Karpas-422 (cell line): ENCODE measurements around the gene EML6. TPM values are rescaled to one million over a fixed set of nuclear protein-coding genes. Genes with fewer than 3 reads are reported as not detected.
A peak's percentile ranks its signal among the peaks of the same experiment; 100 is the strongest.

Experiments used
- DNase-seq: peaks from one replicate; pipeline ENCODE4 v3.0.0-alpha.2; 2015
- H2AFZ ChIP-seq: fragments of 200-600 bp; sonication (generic); 2 replicates; pipeline ENCODE4 v1.6.1; 2014; ENCODE audit warnings: antibody characterized with exemption, low read length, mixed read lengths
- H3K27ac ChIP-seq: fragments of 200-600 bp; sonication (generic); 2 replicates; pipeline ENCODE4 v1.5.1; 2014; ENCODE audit warnings: mild to moderate bottlenecking, low read length, moderate library complexity
- H3K27me3 ChIP-seq: fragments of 200-600 bp; sonication (generic); 2 replicates; pipeline ENCODE4 v1.6.1; 2014; ENCODE audit warnings: low read length, mixed read lengths
- H3K36me3 ChIP-seq: fragments of 200-600 bp; sonication (generic); 2 replicates; pipeline ENCODE4 v1.6.1; 2014; ENCODE audit warnings: low read length, mixed read lengths; ENCODE audit not compliant: insufficient read depth
- H3K4me1 ChIP-seq: fragments of 200-600 bp; sonication (generic); 2 replicates; pipeline ENCODE4 v1.6.1; 2014; ENCODE audit warnings: mild to moderate bottlenecking, low read length, mixed read lengths
- H3K4me2 ChIP-seq: fragments of 200-600 bp; sonication (generic); 2 replicates; pipeline ENCODE4 v1.6.1; 2014; ENCODE audit warnings: low read length, low read depth, mild to moderate bottlenecking; ENCODE audit not compliant: poor library complexity, severe bottlenecking
- H3K4me3 ChIP-seq: fragments of 200-600 bp; sonication (generic); 2 replicates; pipeline ENCODE4 v1.5.1; 2014; ENCODE audit warnings: mild to moderate bottlenecking, antibody characterized with exemption, low read length, mixed read lengths
- H3K79me2 ChIP-seq: fragments of 200-600 bp; sonication (generic); 2 replicates; pipeline ENCODE4 v1.6.1; 2014; ENCODE audit warnings: mild to moderate bottlenecking, low read length, mixed read lengths
- H3K9ac ChIP-seq: fragments of 200-600 bp; sonication (generic); 2 replicates; pipeline ENCODE4 v1.6.0; 2014; ENCODE audit warnings: low read length
- H3K9me2 ChIP-seq: fragments of 200-600 bp; sonication (generic), shearing (Covaris generic); replicated peaks from 2 replicates; pipeline ENCODE4 v1.6.0; 2014; ENCODE audit warnings: mild to moderate bottlenecking, low read length, moderate library complexity; ENCODE audit not compliant: insufficient read depth
- H3K9me3 ChIP-seq: fragments of 300-700, 200-600 bp; sonication (generic); 2 replicates; pipeline ENCODE4 v1.6.1; 2014; ENCODE audit warnings: low read length, mixed read lengths
- H4K20me1 ChIP-seq: fragments of 200-600 bp; sonication (generic); 2 replicates; pipeline ENCODE4 v1.6.1; 2014; ENCODE audit warnings: mild to moderate bottlenecking, antibody characterized with exemption, low read length, low read depth; ENCODE audit not compliant: insufficient read depth
- total RNA-seq: library from RNA; depleted of rRNA; stranded (reverse); fragments of >200 nt; shearing (Covaris generic); gene quantifications from 2 replicates; pipeline ENCODE4 v1.2.3, GENCODE V29; 2014; ENCODE audit warnings: low replicate concordance

EML6 gene
- total RNA-seq, 1 experiment from 2014 or later: 187 TPM

DNA sequence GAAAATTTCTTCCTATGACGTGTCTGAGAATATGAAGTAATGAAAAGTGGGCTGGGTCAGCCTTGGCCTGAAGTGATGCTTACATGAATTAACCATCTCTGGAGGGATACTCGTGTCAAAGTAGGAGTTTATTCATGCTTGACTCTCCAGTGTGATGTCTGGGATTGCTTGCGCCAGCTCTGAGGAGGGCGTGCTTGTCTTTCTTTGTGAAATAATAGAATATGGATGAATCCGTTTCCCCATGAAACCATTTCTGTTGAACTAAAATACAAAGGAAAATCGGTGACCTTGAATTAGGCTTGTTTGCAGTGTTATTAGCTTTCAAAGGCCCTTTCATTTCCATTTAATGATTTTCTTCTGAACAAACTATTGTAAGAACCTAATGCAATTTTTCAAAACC lies 77.9 kb downstream of the EML6 start:
- Histone ChIP-seq H4K20me1 (no peaks in the 10 kb centered on the region), H3K4me2 (no peak overlapping the region), H3K9me2 (no peaks in the 10 kb centered on the region), H3K9ac (no peak overlapping the region), H3K27ac (no peak overlapping the region), H3K79me2 (peaks cover 96% of the 10 kb centered on the region), H3K9me3 (no peaks in the 10 kb centered on the region), H2AFZ (no peak overlapping the region), H3K4me3 (no peak overlapping the region), H3K27me3 (no peaks in the 10 kb centered on the region), H3K36me3 (peaks cover 42% of the 10 kb centered on the region), H3K4me1 (no peaks in the 10 kb centered on the region)
- DNase-seq: no peak

GRCh38 chr2:54803783-54804751 lies 80.6 kb downstream of the EML6 start:
- no peaks in the 10 kb centered on the region for H4K20me1 ChIP-seq
- H3K79me2 ChIP-seq: peaks cover 99% of the 10 kb centered on the region
- H2AFZ ChIP-seq: no peak overlapping the region
- H3K27me3 ChIP-seq: no peaks in the 10 kb centered on the region
- peaks cover 34% of the 10 kb centered on the region for H3K36me3 ChIP-seq
- H3K4me2 ChIP-seq: no peak overlapping the region
- no peaks in the 10 kb centered on the region for H3K9me3 ChIP-seq
- H3K4me3 ChIP-seq: no peak overlapping the region
- H3K9me2 ChIP-seq: no peaks in the 10 kb centered on the region
- peak overlapping the region; percentile 20; the same call in 1 of the 2 replicates for H3K27ac ChIP-seq
- no peak overlapping the region for H3K9ac ChIP-seq
- peaks cover 17% of the 10 kb centered on the region; the same call in 1 of the 2 replicates for H3K4me1 ChIP-seq
- no peak for DNase-seq

- no peak overlapping the region for H2AFZ ChIP-seq
- H3K4me2 ChIP-seq: no peak overlapping the region
- no peak for DNase-seq
- H3K9me2 ChIP-seq: no peaks in the 10 kb centered on the region
- no peak overlapping the region for H3K4me3 ChIP-seq
- H3K27ac ChIP-seq: no peak overlapping the region
- peaks cover 100% of the 10 kb centered on the region for H3K79me2 ChIP-seq
- H3K27me3 ChIP-seq: no peaks in the 10 kb centered on the region
- peaks cover 22% of the 10 kb centered on the region; the same call in 1 of the 2 replicates for H3K4me1 ChIP-seq
- no peaks in the 10 kb centered on the region for H4K20me1 ChIP-seq
- H3K9ac ChIP-seq: no peak overlapping the region
- peaks cover 32% of the 10 kb centered on the region for H3K36me3 ChIP-seq
- H3K9me3 ChIP-seq: no peaks in the 10 kb centered on the region
Measured at GRCh38 chr2:54805255-54805654, 81.8 kb downstream of the EML6 start.

DNA sequence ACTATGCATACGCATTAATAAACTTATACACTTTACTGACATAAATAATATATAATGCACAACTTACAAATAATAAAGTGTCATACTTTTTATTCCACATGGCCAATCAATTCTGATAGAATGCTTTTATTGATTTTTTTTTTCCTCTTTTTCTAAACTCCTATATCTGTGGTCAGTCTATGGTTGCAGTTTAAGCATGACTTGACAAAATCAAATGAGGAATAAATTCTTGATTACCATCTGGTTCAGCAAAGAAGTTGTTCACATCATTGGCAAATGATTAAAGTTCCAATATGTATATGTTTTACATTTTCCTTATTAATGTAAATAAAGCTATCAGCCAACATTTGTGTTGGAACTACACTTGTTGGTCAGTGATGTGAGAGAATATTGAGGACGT lies 83.5 kb downstream of the EML6 start:
- no peaks in the 10 kb centered on the region for H3K27me3 ChIP-seq
- no peaks in the 10 kb centered on the region for H3K9me2 ChIP-seq
- DNase-seq: no peak
- no peak overlapping the region for H3K9ac ChIP-seq
- no peaks in the 10 kb centered on the region for H3K9me3 ChIP-seq
- H3K4me2 ChIP-seq: no peak overlapping the region
- no peak overlapping the region for H3K27ac ChIP-seq
- no peak overlapping the region for H3K4me3 ChIP-seq
- H2AFZ ChIP-seq: no peak overlapping the region
- H4K20me1 ChIP-seq: no peaks in the 10 kb centered on the region
- peaks cover 39% of the 10 kb centered on the region for H3K4me1 ChIP-seq
- H3K36me3 ChIP-seq: peaks cover 36% of the 10 kb centered on the region
- peaks cover 100% of the 10 kb centered on the region for H3K79me2 ChIP-seq

DNA sequence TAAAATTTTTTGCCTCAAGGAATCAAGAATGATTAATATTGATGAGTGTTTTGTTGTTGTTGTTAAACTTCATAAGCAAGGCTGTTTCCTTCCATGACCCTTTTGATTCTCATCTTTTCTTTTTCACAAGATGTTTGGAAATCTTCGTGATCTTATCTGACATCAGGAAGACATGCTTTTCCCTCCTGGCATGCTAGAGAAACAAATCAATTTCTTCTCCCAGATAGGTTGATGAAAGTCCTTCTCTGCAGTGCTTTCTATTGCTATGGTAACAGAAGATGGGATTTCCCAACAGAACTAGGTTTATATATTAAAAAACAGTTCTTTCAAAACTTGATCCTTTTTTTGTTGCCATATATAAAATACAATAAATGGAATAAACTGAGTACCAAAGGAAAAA lies 85.2 kb downstream of the EML6 start:
- H4K20me1 ChIP-seq: no peaks in the 10 kb centered on the region
- H3K9me3 ChIP-seq: no peaks in the 10 kb centered on the region
- peaks cover 56% of the 10 kb centered on the region for H3K4me1 ChIP-seq
- H3K9ac ChIP-seq: no peak overlapping the region
- H3K79me2 ChIP-seq: peaks cover 100% of the 10 kb centered on the region
- no peaks in the 10 kb centered on the region for H3K27me3 ChIP-seq
- H3K4me3 ChIP-seq: no peak overlapping the region
- no peak overlapping the region for H3K27ac ChIP-seq
- H3K9me2 ChIP-seq: no peaks in the 10 kb centered on the region
- peaks cover 44% of the 10 kb centered on the region for H3K36me3 ChIP-seq
- no peak for DNase-seq
- H3K4me2 ChIP-seq: no peak overlapping the region
- no peak overlapping the region for H2AFZ ChIP-seq

DNA sequence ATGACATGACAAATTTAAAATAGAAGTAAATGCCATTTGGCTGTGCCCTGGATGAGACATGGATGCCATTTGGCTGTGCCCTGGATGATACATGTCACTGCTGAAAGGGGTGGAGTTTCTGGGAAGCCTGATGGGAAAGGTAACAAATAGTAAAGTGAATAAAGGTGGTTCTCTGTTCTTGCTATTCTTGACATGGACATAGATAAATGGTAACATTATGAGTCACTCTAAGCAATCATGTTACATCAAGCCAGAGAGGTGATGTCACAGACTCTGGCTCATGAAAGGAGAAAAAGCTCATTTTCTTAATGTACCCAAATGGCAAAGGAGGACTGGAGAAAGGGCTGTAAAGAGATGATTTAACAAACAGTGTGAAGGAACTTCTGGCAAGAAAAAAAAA lies 86.4 kb downstream of the EML6 start:
- H3K9ac ChIP-seq: no peak overlapping the region
- DNase-seq: no peak
- H3K27ac ChIP-seq: no peak overlapping the region
- no peaks in the 10 kb centered on the region for H4K20me1 ChIP-seq
- H3K79me2 ChIP-seq: peaks cover 100% of the 10 kb centered on the region
- peaks cover 43% of the 10 kb centered on the region for H3K36me3 ChIP-seq
- no peak overlapping the region for H2AFZ ChIP-seq
- no peaks in the 10 kb centered on the region for H3K9me2 ChIP-seq
- H3K4me1 ChIP-seq: peaks cover 67% of the 10 kb centered on the region
- H3K4me3 ChIP-seq: no peak overlapping the region
- no peaks in the 10 kb centered on the region for H3K27me3 ChIP-seq
- H3K4me2 ChIP-seq: no peak overlapping the region
- no peaks in the 10 kb centered on the region for H3K9me3 ChIP-seq

DNA sequence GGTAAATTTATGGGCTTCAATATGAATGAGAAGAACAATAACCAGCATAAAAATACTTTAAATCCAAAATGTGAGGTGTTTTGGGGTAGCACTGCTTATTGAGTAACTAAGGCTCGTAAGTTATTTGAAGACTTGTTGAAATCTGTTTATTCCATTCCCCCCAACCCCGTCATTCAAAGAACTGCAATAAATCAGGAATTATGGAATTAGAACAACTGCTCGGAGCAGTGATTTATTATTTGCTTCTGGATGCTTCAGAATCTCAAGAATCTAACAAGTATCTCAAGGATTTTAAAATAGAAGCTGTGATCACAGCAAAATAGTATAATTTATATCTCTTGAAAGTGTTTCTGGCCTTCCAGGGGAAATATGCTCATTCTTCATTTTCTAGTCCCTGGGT lies 86.8 kb downstream of the EML6 start:
- H3K4me2 ChIP-seq: no peak overlapping the region

DNA sequence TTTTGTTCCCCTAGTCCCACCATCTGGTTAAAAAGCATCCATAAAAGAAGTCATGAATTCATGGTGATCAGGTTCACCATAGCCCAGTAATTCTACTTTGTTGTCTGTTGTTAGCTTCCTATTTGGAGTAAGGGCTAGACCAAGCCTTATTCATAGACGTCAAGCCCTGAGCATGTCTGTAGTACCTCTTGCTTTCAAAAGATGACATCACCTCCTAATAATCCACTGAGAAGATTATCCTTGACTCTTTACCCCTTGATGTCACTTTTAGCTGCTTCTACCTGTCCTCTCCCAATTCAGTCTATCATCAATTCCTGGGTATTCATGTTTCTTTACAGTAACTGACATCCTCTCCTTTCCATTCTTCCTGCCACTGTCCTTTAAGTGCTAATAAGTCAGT lies 90.1 kb downstream of the EML6 start:
- no peaks in the 10 kb centered on the region for H3K9me3 ChIP-seq
- H3K27ac ChIP-seq: peak overlapping the region; percentile 62; the same call in 1 of the 2 replicates
- no peak for DNase-seq
- no peak overlapping the region for H3K4me2 ChIP-seq
- no peak overlapping the region for H3K9ac ChIP-seq
- peaks cover 68% of the 10 kb centered on the region for H3K4me1 ChIP-seq
- no peak overlapping the region for H2AFZ ChIP-seq
- no peaks in the 10 kb centered on the region for H3K9me2 ChIP-seq
- no peaks in the 10 kb centered on the region for H4K20me1 ChIP-seq
- no peak overlapping the region for H3K4me3 ChIP-seq
- H3K27me3 ChIP-seq: no peaks in the 10 kb centered on the region
- H3K36me3 ChIP-seq: peaks cover 66% of the 10 kb centered on the region
- peaks cover 100% of the 10 kb centered on the region for H3K79me2 ChIP-seq

More for the DNA sequence above, 86.8 kb downstream of the EML6 start:
- Histone ChIP-seq H3K9ac (no peak overlapping the region), H4K20me1 (no peaks in the 10 kb centered on the region), H3K4me1 (peaks cover 71% of the 10 kb centered on the region), H2AFZ (no peak overlapping the region), H3K36me3 (peaks cover 43% of the 10 kb centered on the region), H3K27me3 (no peaks in the 10 kb centered on the region), H3K9me3 (no peaks in the 10 kb centered on the region), H3K9me2 (no peaks in the 10 kb centered on the region), H3K27ac (no peak overlapping the region), H3K79me2 (peaks cover 100% of the 10 kb centered on the region), H3K4me3 (no peak overlapping the region)
- no peak for DNase-seq
